HG03135 (cell line): ENCODE measurements around the gene PRKCB.

ENCODE experiments used
- ATAC-seq: cut with Tn5 transposase; IDR thresholded peaks from one replicate; pipeline ENCODE4 v1.9.1; 2021; ENCODE audit warnings: mild to moderate bottlenecking, moderate library complexity; ENCODE audit not compliant: unreplicated experiment

Gene PRKCB

GRCh38 chr16:23863511-23864422, 28.0 kb downstream of the PRKCB start:
- ATAC-seq = peak; percentile 74

DNA sequence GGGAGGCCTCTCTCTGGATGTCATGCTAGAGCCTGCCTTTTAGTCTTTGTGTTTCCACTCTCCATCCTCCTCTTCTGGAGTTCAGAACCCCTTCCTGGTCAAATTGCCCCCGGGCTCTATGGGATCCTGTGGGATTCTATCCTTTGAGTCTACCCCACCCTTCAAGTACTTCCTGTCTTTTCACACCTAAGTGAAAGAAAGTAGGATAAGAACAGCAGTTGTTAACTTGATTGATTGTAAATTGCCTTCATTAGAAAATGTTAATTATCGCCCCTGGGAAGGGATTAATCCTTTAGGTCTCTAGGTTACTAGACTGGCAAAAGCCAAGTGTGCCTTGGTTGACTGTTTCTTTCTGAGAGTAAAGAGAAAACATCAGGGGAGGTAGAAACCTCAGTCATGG, 30.1 kb downstream of the PRKCB start:
- no peak for ATAC-seq

GRCh38 chr16:23866621-23867020, 30.8 kb downstream of the PRKCB start:
- ATAC-seq = no peak

- ATAC-seq = no peak
Measured at GRCh38 chr16:23867566-23867965, 31.8 kb downstream of the PRKCB start.

- ATAC-seq = no peak
Measured at GRCh38 chr16:23868136-23868535, 32.4 kb downstream of the PRKCB start.

- no peak for ATAC-seq
Measured at GRCh38 chr16:23869052-23869451, 33.3 kb downstream of the PRKCB start.

- no peak for ATAC-seq
Measured at GRCh38 chr16:23871924-23872323, 36.1 kb downstream of the PRKCB start.

DNA sequence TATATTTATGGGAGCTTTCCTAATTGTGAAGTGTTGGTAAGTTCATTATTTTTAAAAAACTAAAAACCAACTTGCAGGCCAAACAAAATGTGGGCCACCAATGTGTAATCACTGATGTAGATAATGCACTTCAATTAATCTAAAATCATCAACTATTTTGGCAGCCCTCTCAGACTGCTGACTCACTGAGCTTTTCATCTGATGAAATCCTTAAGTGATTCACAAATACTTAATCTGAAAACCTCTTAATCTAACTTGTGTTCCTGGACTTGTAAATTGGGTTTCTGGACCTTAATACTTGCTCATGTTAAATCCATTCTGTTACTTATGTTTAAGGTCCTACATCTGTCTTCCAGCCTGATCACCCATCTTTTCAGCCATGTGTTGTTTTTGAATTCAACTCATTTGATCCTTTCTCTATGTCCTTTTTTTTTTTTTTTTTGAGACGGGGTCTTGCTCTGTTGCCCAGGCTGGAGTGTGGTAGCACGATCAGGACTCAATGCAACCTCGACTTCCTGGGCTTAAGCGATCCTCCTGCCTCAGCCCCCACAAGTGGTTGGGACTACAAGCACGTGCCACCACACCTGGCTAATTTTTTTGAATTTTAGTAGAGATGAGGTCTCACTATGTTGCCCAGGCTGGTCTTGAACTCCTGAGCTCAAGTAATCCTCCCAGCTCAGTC, 39.0 kb downstream of the PRKCB start:
- no peak for ATAC-seq

- ATAC-seq = no peak
Measured at GRCh38 chr16:23876256-23876896, 40.6 kb downstream of the PRKCB start.

DNA sequence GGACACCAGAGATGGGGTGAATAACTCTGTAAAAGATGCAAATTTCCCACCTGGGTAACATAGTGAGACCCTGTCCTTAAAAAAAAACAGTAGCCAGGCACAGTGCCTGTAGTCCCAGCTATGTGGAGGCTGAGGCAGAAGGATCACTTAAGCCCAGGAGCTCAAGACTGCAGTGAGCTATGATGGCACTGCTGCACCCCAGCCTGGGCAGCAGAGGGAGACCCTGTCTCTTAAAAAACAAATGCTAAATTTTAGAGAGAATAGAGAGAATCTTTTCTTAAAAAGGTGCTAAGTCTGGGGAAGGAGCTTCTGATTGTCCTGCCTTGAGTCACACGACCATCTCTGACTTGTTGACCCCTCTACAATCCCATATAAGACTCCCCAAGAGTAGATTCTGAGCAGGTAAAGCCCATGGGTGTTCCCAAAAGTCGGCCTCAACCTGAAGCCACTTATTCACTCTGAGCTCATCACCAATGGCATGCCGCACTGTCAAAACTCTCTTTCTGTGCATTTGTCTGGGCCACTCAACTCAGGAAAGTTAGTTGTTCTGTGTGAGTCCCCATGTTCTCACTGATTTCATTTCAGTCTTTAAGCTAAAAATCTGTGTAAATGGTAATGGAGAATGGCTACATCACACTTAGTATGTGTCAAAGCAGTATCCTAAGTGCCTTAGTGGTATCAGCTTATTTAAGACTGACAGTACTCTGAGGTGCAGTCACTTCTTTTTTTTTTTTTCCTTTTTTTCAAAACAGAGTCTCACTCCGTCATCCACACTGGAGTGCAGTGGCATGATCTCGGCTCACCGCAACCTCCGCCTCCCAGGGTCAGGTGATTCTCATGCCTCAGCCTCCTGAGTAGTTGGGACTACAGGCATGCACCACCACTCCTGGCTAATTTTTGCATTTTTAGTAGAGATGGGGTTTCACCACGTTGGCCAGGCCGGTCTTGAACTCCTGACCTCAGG, 41.6 kb downstream of the PRKCB start:
- no peak for ATAC-seq

GRCh38 chr16:23879735-23880373, 44.1 kb downstream of the PRKCB start:
- no peak for ATAC-seq

DNA sequence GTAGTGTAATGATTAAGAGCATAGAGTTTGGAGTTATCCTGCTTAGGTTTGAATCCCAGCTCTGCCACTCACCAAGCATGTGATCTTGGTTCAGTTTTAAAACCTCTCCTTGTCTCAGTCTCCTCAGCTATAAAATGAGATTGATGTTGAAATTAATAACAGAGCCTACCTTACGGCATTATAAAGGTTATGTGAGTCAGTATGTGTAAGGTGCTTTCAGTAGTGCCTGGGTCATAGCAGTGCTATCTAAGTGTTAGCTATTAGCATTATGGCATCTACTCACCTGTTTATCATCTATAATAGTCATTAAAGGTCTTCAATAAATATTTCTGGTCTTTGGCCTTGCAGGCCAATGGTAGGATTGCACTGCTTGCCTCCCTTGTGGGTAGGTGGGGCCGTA, 53.4 kb downstream of the PRKCB start:
- ATAC-seq = no peak

DNA sequence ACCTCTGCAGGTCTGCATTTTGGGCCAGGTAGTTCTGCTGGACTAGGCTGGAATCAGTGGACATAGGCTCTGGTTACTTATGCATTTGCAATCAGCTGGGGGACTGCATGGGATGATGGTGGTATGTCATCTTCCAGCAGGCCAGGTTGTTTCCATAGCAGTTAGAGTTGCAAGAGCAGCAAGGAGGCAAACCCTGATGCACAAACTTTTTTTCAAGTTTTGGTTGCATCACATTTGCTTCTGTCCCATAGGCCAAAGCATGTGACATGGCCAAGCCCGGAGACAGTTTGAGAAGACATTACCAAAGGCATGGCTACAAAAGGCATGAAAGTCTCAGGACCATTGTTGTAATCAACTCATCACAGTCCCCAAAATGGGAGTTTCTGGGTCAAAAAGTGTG, 58.2 kb downstream of the PRKCB start:
- no peak for ATAC-seq

DNA sequence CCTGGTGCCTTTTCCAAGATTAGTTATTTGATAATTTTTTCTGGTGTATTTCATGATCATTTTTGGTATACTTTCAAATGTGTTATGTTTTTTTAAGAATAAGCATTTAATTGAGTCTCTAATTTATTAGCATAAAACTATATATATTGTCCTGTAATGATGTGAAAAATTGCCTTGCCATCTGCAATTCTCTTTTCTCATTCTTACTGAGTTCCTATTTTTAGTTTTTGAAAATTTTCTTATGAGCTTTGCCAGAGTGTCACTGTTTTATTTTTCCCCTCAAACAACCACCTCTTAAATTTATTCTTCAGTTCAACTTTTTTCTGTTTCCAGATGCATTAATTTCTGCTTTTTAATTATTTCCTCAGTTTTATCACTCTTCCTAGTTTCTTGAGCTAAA, 59.3 kb downstream of the PRKCB start:
- no peak for ATAC-seq

DNA sequence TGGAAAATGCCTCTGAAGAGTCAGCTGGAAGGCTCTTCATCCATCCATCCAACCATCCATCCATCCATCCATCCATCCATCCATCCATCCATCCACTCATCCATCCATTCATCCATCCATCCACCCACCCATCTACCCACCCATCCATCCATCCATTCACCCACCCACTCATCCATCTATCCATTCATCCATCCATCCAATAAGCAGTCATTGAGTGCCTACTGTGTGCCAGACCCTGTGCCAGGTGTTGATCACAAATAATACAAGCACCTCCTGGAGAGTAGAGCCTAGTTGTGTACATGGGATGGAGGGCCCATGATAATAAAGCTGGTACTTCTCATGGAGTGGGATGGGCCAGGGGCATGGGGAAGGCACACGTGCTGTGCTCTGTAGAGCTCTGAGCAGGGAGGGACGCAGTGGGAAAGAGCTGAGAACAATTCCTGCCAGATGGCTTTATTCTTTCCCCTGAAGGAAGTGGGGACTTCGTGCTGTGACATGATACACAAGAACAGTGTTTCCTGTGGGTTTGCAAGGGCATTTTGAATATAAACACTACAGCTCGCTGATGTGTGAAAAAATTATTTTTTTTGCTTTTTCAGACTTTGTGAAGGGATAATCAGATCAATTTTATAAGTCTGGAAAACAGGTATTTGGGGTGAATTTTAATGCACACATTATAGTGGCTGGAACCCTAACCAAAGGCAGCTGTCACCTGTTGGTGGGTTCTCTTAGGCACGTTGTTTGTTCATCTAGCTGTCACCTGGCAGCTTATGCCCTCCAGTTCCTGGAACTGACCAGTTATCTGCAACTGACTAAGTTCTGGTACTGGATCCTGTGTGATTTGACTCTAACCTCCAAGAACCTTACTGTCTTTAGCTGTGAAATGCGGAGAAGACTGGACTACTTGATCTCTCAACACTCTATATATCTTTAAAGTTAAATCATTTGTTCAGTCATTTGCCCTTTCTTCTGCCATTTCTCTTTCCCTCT, 61.3 kb downstream of the PRKCB start:
- no peak for ATAC-seq

DNA sequence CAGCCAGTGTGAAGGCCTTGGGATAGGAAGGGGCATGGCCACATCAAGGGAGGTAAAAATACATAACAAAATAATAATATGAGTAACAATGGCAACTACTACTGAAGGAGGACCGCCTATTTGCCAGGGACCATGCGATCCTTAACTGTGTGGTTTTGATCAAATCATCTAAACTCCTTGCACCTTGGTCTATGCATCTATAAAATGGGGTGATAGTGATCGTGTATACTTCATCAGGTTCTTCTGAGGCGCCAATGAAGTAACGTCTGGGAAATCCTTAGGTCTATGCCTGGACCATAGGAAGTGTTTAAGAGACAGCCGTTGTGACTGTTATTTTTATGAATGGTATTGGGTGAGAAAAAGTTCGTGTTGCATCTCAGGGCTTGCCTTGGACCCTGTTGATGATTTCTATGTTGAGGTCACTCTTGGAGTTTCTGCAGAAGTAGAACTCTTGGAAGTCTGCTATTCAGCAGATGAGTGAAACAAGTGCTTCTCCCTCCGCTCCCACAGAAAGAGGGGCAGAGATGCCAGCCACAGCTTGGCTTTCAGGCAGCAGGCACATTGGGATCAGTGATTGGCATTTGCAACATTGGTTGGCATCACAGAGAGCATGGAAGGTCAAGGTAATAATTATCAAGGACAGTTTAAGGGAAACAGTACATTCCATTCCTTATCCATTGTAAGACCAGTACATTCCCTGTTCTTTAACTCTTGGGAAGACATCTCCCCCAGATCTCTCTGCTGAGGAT, 63.1 kb downstream of the PRKCB start:
- ATAC-seq = no peak

DNA sequence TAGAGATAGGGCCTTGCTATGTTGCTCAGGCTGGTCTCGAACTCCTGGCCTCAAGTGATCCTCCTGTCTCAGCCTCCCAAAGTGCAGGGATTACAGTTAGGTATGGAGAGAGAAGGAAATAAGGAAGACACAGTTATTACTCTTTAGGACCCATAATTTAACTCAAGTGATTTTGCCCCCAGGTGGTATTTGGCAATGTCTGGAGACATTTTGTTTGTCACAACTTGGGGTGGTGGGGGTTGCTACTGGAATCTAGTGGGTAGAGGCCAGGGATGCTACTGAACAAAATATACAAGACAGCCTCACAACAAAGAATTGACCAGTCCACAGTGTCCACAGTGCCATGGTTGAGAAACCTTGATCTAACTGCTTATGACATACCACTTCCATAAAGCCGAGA, 64.1 kb downstream of the PRKCB start:
- ATAC-seq = no peak

- no peak for ATAC-seq
Measured at GRCh38 chr16:23900480-23901177, 64.8 kb downstream of the PRKCB start.
